HL-60 (cell line): ENCODE data around the gene PRG3.

ENCODE experiments used
- DNase-seq, 2 experiments: peaks; one replicate each; pipeline ENCODE4 v3.0.0-alpha.2; 2010 to 2020; ENCODE audit warnings: low read depth in 1 of 2, low spot score in 1 of 2
- H3K27ac ChIP-seq: fragments of 250-450 bp; sonication (Bioruptor Pico); replicated peaks from 2 replicates; pipeline ENCODE4 v1.5.1; 2020; ENCODE audit warnings: mild to moderate bottlenecking, moderate library complexity
- H3K27me3 ChIP-seq: fragments of 250-450 bp; sonication (Bioruptor Pico); 2 replicates; pipeline ENCODE4 v1.5.1; 2021; ENCODE audit warnings: mild to moderate bottlenecking, moderate library complexity; ENCODE audit not compliant: insufficient read depth, poor library complexity, severe bottlenecking
- H3K4me3 ChIP-seq: replicated peaks from 2 replicates; pipeline ENCODE4 v1.5.1; 2011; ENCODE audit warnings: mild to moderate bottlenecking, control low read depth, low read length; ENCODE audit not compliant: insufficient read depth
- GABPA ChIP-seq: IDR thresholded peaks from 2 replicates; pipeline ENCODE4 v1.6.1; 2012; ENCODE audit warnings: low read depth
- POLR2AphosphoS5 ChIP-seq: IDR thresholded peaks from 2 replicates; pipeline ENCODE4 v1.6.1; 2012; ENCODE audit warnings: low read depth
- REST ChIP-seq: IDR thresholded peaks from 2 replicates; pipeline ENCODE4 v1.6.1; 2012; ENCODE audit warnings: low read depth; ENCODE audit not compliant: insufficient replicate concordance
- SPI1 ChIP-seq: IDR thresholded peaks from 2 replicates; pipeline ENCODE4 v1.6.1; 2012; ENCODE audit warnings: low read depth, mild to moderate bottlenecking, borderline replicate concordance
- TF ChIP-seq, protein P1 (sequence below): IDR thresholded peaks from one replicate; pipeline ENCODE4 v1.5.1; 2011; ENCODE audit warnings: low read length, control low read depth, inconsistent platforms; ENCODE audit not compliant: insufficient read depth

Gene PRG3

DNA sequence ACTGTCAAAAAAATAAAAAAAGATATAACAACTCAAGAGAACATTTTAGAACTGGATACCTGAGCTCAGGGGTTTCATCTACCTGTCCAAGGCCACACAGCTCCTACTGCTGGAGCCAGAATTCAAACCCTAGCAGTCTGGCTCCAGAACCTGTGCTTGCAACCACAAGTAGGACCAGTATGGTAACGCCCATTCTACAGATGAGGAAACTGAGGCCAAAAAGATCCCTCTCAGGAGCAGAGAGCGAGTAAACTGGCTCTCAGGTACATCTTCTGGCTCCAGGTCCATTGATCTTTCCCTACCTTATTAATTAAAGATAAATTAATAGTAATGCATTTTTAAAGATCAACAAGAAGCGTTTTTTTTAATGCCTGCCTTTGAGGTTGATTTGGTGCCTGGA is 23.6 kb downstream of the PRG3 start:
- Histone ChIP-seq H3K4me3 (no peak overlapping the region), H3K27me3 (no peaks in the 10 kb centered on the region), H3K27ac (no peak overlapping the region)
- no peak for DNase-seq
- TF ChIP-seq GABPA, result no peak
- TF ChIP-seq, protein P1, sequence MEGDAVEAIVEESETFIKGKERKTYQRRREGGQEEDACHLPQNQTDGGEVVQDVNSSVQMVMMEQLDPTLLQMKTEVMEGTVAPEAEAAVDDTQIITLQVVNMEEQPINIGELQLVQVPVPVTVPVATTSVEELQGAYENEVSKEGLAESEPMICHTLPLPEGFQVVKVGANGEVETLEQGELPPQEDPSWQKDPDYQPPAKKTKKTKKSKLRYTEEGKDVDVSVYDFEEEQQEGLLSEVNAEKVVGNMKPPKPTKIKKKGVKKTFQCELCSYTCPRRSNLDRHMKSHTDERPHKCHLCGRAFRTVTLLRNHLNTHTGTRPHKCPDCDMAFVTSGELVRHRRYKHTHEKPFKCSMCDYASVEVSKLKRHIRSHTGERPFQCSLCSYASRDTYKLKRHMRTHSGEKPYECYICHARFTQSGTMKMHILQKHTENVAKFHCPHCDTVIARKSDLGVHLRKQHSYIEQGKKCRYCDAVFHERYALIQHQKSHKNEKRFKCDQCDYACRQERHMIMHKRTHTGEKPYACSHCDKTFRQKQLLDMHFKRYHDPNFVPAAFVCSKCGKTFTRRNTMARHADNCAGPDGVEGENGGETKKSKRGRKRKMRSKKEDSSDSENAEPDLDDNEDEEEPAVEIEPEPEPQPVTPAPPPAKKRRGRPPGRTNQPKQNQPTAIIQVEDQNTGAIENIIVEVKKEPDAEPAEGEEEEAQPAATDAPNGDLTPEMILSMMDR, result no peak
- TF ChIP-seq POLR2AphosphoS5, result no peak
- TF ChIP-seq SPI1, result no peak
- TF ChIP-seq REST, result no peak

GRCh38 chr11:57356268-57356667 is 24.7 kb downstream of the PRG3 start:
- no peak overlapping the region for H3K4me3 ChIP-seq
- H3K27me3 ChIP-seq, result no peaks in the 10 kb centered on the region
- peak overlapping the region; percentile 16 for H3K27ac ChIP-seq
- TF ChIP-seq GABPA (no peak), SPI1 (peak; percentile 76)
- DNase-seq, result peak in 1 of 2 experiments; percentile 24

DNA sequence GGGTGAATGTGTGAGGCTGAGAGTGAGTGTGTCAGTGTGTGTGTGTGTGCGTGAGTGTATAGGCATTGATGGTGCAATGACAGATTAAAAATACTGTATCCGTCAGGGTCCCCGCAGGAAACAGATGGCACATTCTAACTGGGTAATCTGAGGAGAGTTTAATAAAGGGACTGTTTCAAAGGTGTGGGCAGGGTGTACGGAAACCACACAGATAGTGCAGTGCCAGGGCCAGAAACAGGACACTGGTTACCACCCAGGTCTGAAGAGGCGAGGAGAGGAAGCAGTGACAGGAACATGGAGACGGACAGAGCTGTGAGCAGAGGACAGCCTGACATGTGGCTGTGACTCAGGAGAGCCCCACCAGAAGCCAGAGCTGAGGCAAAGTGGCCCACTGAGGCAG is 26.3 kb downstream of the PRG3 start:
- peak overlapping the region; percentile 60 for H3K27ac ChIP-seq
- H3K27me3 ChIP-seq, result no peaks in the 10 kb centered on the region
- no peak overlapping the region for H3K4me3 ChIP-seq
- TF ChIP-seq REST, result no peak
- TF ChIP-seq, protein P1, result no peak
- TF ChIP-seq POLR2AphosphoS5, result peak; percentile 82
- TF ChIP-seq GABPA, result no peak
- TF ChIP-seq SPI1, result peak; percentile 40; the same call in 1 of the 2 replicates
- peak; percentile 66 to 71 for DNase-seq

DNA sequence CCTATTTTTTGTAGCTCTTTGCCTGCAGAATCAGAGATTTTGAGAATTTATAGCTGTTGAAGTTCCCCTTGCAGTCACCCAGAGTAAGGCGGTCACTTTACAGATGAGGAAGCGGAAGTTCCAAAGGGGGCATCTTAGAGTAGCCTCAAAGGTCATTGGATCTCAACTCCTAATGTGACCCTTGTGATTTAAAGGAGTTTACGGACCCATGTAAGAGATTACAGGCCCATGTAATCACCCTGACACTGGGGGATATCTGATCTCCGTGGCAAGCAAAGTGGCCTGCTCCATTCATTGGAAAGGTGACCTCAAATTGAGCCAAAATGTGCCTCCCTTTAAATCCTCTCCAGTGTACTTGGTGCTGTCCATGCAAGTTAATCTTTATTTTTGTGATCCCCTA is 27.1 kb downstream of the PRG3 start:
- H3K4me3 ChIP-seq, result no peak overlapping the region
- H3K27me3 ChIP-seq, result no peaks in the 10 kb centered on the region
- no peak for DNase-seq
- H3K27ac ChIP-seq, result peak overlapping the region; percentile 60
- TF ChIP-seq SPI1, result peak; percentile 28; the same call in 1 of the 2 replicates
- no peak for TF ChIP-seq REST
- no peak for TF ChIP-seq GABPA
- TF ChIP-seq, protein P1, result no peak
